HepG2 (cell line): Measurements from ENCODE around the gene ABHD12. TPM values are rescaled to one million over a fixed set of nuclear protein-coding genes. Genes with fewer than 3 reads are reported as not detected.

Experiments used
- CREB1 ChIP-seq, 2 experiments: fragments of 450-650 bp in 1 of 2; IDR thresholded peaks; 2 replicates each; pipeline ENCODE4 v1.6.1; 2016 to 2017; ENCODE audit warnings: control low read depth in 1 of 2, mild to moderate bottlenecking in 1 of 2, missing compliant biosample characterization in 1 of 2, missing genetic modification characterization in 1 of 2
- FOXP1 ChIP-seq, 2 experiments: fragments of 450-650 bp in 1 of 2; IDR thresholded peaks; 2 replicates each; pipeline ENCODE4 v1.6.1; 2017 to 2018; ENCODE audit warnings: antibody characterized with exemption in 1 of 2
- HNF1A ChIP-seq, 2 experiments: sonication (generic) in 1 of 2; formaldehyde crosslinking in 1 of 2; IDR thresholded peaks; 2 replicates each; pipeline versions ENCODE4 v1.4.0 to v1.6.1; 2016 to 2020; ENCODE audit warnings: borderline replicate concordance in 1 of 2, low read depth in 1 of 2, mild to moderate bottlenecking in 1 of 2, missing genetic modification reagents in 1 of 2
- PAXIP1 ChIP-seq: sonication (generic); formaldehyde crosslinking; conservative IDR thresholded peaks from 2 replicates; pipeline ENCODE4 v1.4.0; 2020; ENCODE audit warnings: mild to moderate bottlenecking, missing genetic modification reagents, moderate library complexity
- SOX6 ChIP-seq, 2 experiments: fragments of 450-650 bp in 1 of 2; sonication (generic) in 1 of 2; formaldehyde crosslinking in 1 of 2; IDR thresholded peaks; 2 replicates each; pipeline versions ENCODE4 v1.4.0 to v1.6.1; 2017 to 2020; ENCODE audit warnings: antibody characterized with exemption in 1 of 2, mild to moderate bottlenecking in 1 of 2, missing genetic modification reagents in 1 of 2
- ZNF281 ChIP-seq: sonication (generic); formaldehyde crosslinking; IDR thresholded peaks from 2 replicates; pipeline ENCODE4 v1.4.0; 2020; ENCODE audit warnings: missing genetic modification reagents, borderline replicate concordance
- ZNF382 ChIP-seq: sonication (generic); formaldehyde crosslinking; IDR thresholded peaks from 2 replicates; pipeline ENCODE4 v1.5.0; 2020; ENCODE audit warnings: missing genetic modification reagents, mild to moderate bottlenecking, borderline replicate concordance
- ZNF770 ChIP-seq: sonication (generic); formaldehyde crosslinking; IDR thresholded peaks from 2 replicates; pipeline ENCODE4 v1.5.0; 2020; ENCODE audit warnings: mild to moderate bottlenecking, missing genetic modification reagents
- ZNF777 ChIP-seq: sonication (generic); formaldehyde crosslinking; IDR thresholded peaks from 2 replicates; pipeline ENCODE4 v1.4.0; 2020; ENCODE audit warnings: missing genetic modification reagents
- polyA plus RNA-seq, 8 experiments: library from polyadenylated mRNA; depleted of rRNA in 3 of 8; stranded (reverse) in 7 of 8; unstranded in 1 of 8; fragments of >200 nt; fragmentation: Illumina TruSeq in 4 of 8; extraction: Trizol in 4 of 8; gene quantifications; 2 replicates each; pipeline versions ENCODE4 v1.2.1 to v1.2.3, GENCODE V29; 2011 to 2016; ENCODE audit warnings: low read depth in 4 of 8, missing spikeins in 1 of 8, mixed read lengths in 1 of 8; ENCODE audit not compliant: insufficient read depth in 1 of 8
- total RNA-seq, 5 experiments: library from RNA; depleted of rRNA; stranded (reverse); fragments of >200 nt; fragmentation: Illumina TruSeq; extraction: Trizol; gene quantifications; 2 replicates each; pipeline ENCODE4 v1.2.3, GENCODE V29; 2016; ENCODE audit warnings: low read depth in 1 of 5

ABHD12 gene
- total and polyA plus RNA-seq, 2 of the 13 experiments (the other 11 are each of a cell fraction or from before 2014, with no cell fraction given), result 23.5 to 72.1 TPM

- TF ChIP-seq ZNF281 (CRISPR knock-in tag) (peak; percentile 59; the same call in 1 of the 2 replicates), CREB1 (IDR thresholded peaks at IDR 0.05) (no peak), CREB1 (CRISPR knock-in tag; IDR thresholded peaks at IDR 0.05) (peak; percentile 58; the same call in 1 of the 2 replicates), ZNF777 (CRISPR knock-in tag) (peak; percentile 58), PAXIP1 (peak; percentile 95), ZNF382 (CRISPR knock-in tag) (no peak), FOXP1 (IDR thresholded peaks at IDR 0.05) (no peak), FOXP1 (CRISPR knock-in tag; IDR thresholded peaks at IDR 0.05) (peak; percentile 91), ZNF770 (CRISPR knock-in tag) (no peak; the same call in 1 of the 2 replicates), SOX6 (IDR thresholded peaks at IDR 0.05) (no peak), SOX6 (CRISPR knock-in tag; IDR thresholded peaks at IDR 0.05) (peak; percentile 93), HNF1A (IDR thresholded peaks at IDR 0.05; ENCODE audit: low read depth) (peak; percentile 53), HNF1A (CRISPR knock-in tag; IDR thresholded peaks at IDR 0.05; ENCODE audit: borderline replicate concordance) (peak; percentile 69; the same call in 1 of the 2 replicates)
Observed at GRCh38 chr20:25338112-25339023, 52.3 kb downstream of the ABHD12 start (continued).
